ENCODE data around the gene CMBL. TPM values are rescaled to one million over a fixed set of nuclear protein-coding genes. Genes with fewer than 3 reads are reported as not detected.
"Not testable (repeated sequence)": the region's sequence is repeated elsewhere in the genome, so short reads cannot be mapped to it uniquely, and the experiment has no call there.

The CMBL gene
- total and polyA plus RNA-seq, 2 donors (not counting 1 experiment from before 2014, with no cell fraction given), result not detected

GRCh38 chr5:10351199-10351905 lies 43.6 kb upstream of the CMBL start:
- no peak for TF ChIP-seq EZH2 (IDR thresholded peaks at IDR 0.05; ENCODE audit: borderline replicate concordance, insufficient read depth, low read depth, low read length, poor library complexity, severe bottlenecking)
- TF ChIP-seq, protein P1, sequence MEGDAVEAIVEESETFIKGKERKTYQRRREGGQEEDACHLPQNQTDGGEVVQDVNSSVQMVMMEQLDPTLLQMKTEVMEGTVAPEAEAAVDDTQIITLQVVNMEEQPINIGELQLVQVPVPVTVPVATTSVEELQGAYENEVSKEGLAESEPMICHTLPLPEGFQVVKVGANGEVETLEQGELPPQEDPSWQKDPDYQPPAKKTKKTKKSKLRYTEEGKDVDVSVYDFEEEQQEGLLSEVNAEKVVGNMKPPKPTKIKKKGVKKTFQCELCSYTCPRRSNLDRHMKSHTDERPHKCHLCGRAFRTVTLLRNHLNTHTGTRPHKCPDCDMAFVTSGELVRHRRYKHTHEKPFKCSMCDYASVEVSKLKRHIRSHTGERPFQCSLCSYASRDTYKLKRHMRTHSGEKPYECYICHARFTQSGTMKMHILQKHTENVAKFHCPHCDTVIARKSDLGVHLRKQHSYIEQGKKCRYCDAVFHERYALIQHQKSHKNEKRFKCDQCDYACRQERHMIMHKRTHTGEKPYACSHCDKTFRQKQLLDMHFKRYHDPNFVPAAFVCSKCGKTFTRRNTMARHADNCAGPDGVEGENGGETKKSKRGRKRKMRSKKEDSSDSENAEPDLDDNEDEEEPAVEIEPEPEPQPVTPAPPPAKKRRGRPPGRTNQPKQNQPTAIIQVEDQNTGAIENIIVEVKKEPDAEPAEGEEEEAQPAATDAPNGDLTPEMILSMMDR (IDR thresholded peaks at IDR 0.05), result no peak

GRCh38 chr5:10348258-10348657 lies 40.6 kb upstream of the CMBL start:
- Histone ChIP-seq H4K20me1 (ENCODE audit: control insufficient read depth, insufficient read depth, low read length, poor library complexity, severe bottlenecking) (no peaks in the 10 kb centered on the region), H3K9me3 (ENCODE audit: control extremely low read depth in 1 of 3, control insufficient read depth in 2 of 3, insufficient read depth in 1 of 3, low read length in 2 of 3) (no peaks in the 10 kb centered on the region), H3K36me3 (replicated peaks in 1 of 2; ENCODE audit: control extremely low read depth in 1 of 2, control insufficient read depth in 1 of 2, extremely low read depth in 1 of 2, insufficient read depth in 2 of 2, low read length in 1 of 2) (no peaks in the 10 kb centered on the region), H3K9ac (ENCODE audit: low read length) (no peak overlapping the region), H3K4me2 (replicated peaks; ENCODE audit: low read depth, low read length, poor library complexity, severe bottlenecking) (no peak overlapping the region), H3K27ac (ENCODE audit: low read length in 2 of 2) (no peak overlapping the region), H3K27me3 (replicated peaks in 1 of 4; ENCODE audit: control extremely low read depth in 1 of 4, control insufficient read depth in 3 of 4, insufficient read depth in 4 of 4, low read length in 3 of 4) (no peaks in the 10 kb centered on the region), H3K4me3 (ENCODE audit: control extremely low read depth in 1 of 5, extremely low read depth in 1 of 5, insufficient read depth in 1 of 5, low read depth in 2 of 5, low read length in 4 of 5) (no peak overlapping the region), H3K4me1 (ENCODE audit: control insufficient read depth in 2 of 2, insufficient read depth in 2 of 2, low read length in 2 of 2) (peaks cover 9 to 13% of the 10 kb centered on the region in 2 donors), H2AFZ (ENCODE audit: insufficient read depth, low read depth, low read length, poor library complexity, severe bottlenecking) (no peak overlapping the region), H3K79me2 (ENCODE audit: control insufficient read depth, insufficient read depth, low read length) (peaks cover 4% of the 10 kb centered on the region)
- no peaks in the 10 kb centered on the region for H3K27me3 Mint-ChIP-seq
- H3K4me3 Mint-ChIP-seq, result no peak overlapping the region
- DNase-seq (no peak), ATAC-seq (ENCODE audit: low read depth) (no peak)
- TF ChIP-seq, protein P1 (IDR thresholded peaks at IDR 0.05), result no peak
- TF ChIP-seq EZH2 (IDR thresholded peaks at IDR 0.05; ENCODE audit: borderline replicate concordance, insufficient read depth, low read depth, low read length, poor library complexity, severe bottlenecking), result no peak
- peaks cover 13% of the 10 kb centered on the region for H3K4me1 Mint-ChIP-seq
- ChIA-PET CTCF (no interaction called here), POLR2A (no interaction called here)
- intact Hi-C loops (cut with micrococcal nuclease), result loop anchor here (2.0 kb wide), 1 partner anchor 13 kb away; no protein-coding TSS in a partner anchor
- no peak overlapping the region for H3K27ac Mint-ChIP-seq
- H3K9me3 Mint-ChIP-seq (ENCODE audit: insufficient read depth), result no peaks in the 10 kb centered on the region
- 100% methylated on average over 1 of the region's 2 CpGs for WGBS (ENCODE audit: insufficient coverage)

More at GRCh38 chr5:10351199-10351905, 43.6 kb upstream of the CMBL start:
- no peaks in the 10 kb centered on the region for H3K36me3 ChIP-seq (replicated peaks in 1 of 2; ENCODE audit: control extremely low read depth in 1 of 2, control insufficient read depth in 1 of 2, extremely low read depth in 1 of 2, insufficient read depth in 2 of 2, low read length in 1 of 2)
- intact Hi-C loops (cut with micrococcal nuclease), result no loop called here
- peak overlapping the region; percentile 7 for H2AFZ ChIP-seq (ENCODE audit: insufficient read depth, low read depth, low read length, poor library complexity, severe bottlenecking)
- no peak overlapping the region for H3K4me2 ChIP-seq (replicated peaks; ENCODE audit: low read depth, low read length, poor library complexity, severe bottlenecking)
- no peaks in the 10 kb centered on the region for H3K27me3 Mint-ChIP-seq
- H3K27ac ChIP-seq (ENCODE audit: low read length in 2 of 2), result peak overlapping the region in 1 of 2 donors; percentile 97
- no peak for DNase-seq
- H3K4me1 ChIP-seq (ENCODE audit: control insufficient read depth in 2 of 2, insufficient read depth in 2 of 2, low read length in 2 of 2), result peaks cover 19 to 25% of the 10 kb centered on the region in 2 donors
- no peak for ATAC-seq (ENCODE audit: low read depth)
- no peaks in the 10 kb centered on the region for H3K9me3 ChIP-seq (ENCODE audit: control extremely low read depth in 1 of 3, control insufficient read depth in 2 of 3, insufficient read depth in 1 of 3, low read length in 2 of 3)
- no peak overlapping the region for H3K4me3 ChIP-seq (ENCODE audit: control extremely low read depth in 1 of 5, extremely low read depth in 1 of 5, insufficient read depth in 1 of 5, low read depth in 2 of 5, low read length in 4 of 5)
- CTCF ChIA-PET, result interaction anchor here (2.1 kb wide), 1 partner anchor 67 kb away, joined by 4 read pairs; no protein-coding TSS in a partner anchor
- H3K27me3 ChIP-seq (replicated peaks in 1 of 4; ENCODE audit: control extremely low read depth in 1 of 4, control insufficient read depth in 3 of 4, insufficient read depth in 4 of 4, low read length in 3 of 4), result no peaks in the 10 kb centered on the region
- H3K27ac Mint-ChIP-seq, result peak overlapping the region; percentile 28
- peaks cover 23% of the 10 kb centered on the region for H3K4me1 Mint-ChIP-seq
- H3K9ac ChIP-seq (ENCODE audit: low read length), result no peak overlapping the region
- H4K20me1 ChIP-seq (ENCODE audit: control insufficient read depth, insufficient read depth, low read length, poor library complexity, severe bottlenecking), result peaks cover 2% of the 10 kb centered on the region
- H3K9me3 Mint-ChIP-seq (ENCODE audit: insufficient read depth), result no peaks in the 10 kb centered on the region
- 100% methylated on average over 1 of the region's 6 CpGs for WGBS (ENCODE audit: insufficient coverage)
- H3K4me3 Mint-ChIP-seq, result peak overlapping the region; percentile 11
- POLR2A ChIA-PET, result no interaction called here
- H3K79me2 ChIP-seq (ENCODE audit: control insufficient read depth, insufficient read depth, low read length), result peaks cover 30% of the 10 kb centered on the region

DNA sequence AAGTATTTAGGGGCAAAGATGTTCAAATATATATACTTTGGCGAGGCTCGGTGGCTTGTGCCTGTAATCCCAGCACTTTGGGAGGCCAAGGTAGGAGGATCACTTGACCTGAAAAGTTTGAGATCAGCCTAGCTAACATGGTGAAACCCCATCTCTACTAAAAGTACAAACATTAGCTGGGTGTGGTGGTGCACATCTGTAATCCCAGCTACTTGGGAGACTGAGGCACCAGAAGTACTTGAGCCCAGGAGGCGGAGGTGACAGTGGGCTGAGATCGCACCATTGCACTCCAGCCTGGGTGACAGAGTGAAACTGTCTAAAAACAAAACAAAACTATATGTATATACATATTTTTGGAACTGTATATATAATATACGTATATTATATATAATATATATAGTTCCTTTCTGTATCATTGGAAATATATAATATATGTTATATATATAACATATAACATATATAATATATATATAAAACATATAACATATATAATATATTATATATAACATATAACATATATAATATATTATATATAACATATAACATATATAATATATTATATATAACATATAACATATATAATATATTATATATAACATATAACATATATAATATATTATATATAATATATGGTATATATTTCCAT lies 36.9 kb upstream of the CMBL start:
- H3K4me1 ChIP-seq (ENCODE audit: control insufficient read depth in 2 of 2, insufficient read depth in 2 of 2, low read length in 2 of 2); H3K9me3 ChIP-seq (ENCODE audit: control extremely low read depth in 1 of 3, control insufficient read depth in 2 of 3, insufficient read depth in 1 of 3, low read length in 2 of 3); CTCF ChIA-PET; H3K79me2 ChIP-seq (ENCODE audit: control insufficient read depth, insufficient read depth, low read length); H3K27ac Mint-ChIP-seq; H3K9ac ChIP-seq (ENCODE audit: low read length); H3K4me3 Mint-ChIP-seq; POLR2A ChIA-PET; H3K36me3 ChIP-seq (replicated peaks in 1 of 2; ENCODE audit: control extremely low read depth in 1 of 2, control insufficient read depth in 1 of 2, extremely low read depth in 1 of 2, insufficient read depth in 2 of 2, low read length in 1 of 2); H3K27ac ChIP-seq (ENCODE audit: low read length in 2 of 2); H3K4me3 ChIP-seq (ENCODE audit: control extremely low read depth in 1 of 5, extremely low read depth in 1 of 5, insufficient read depth in 1 of 5, low read depth in 2 of 5, low read length in 4 of 5); H3K4me1 Mint-ChIP-seq; intact Hi-C loops (cut with micrococcal nuclease); ATAC-seq (ENCODE audit: low read depth); DNase-seq; H4K20me1 ChIP-seq (ENCODE audit: control insufficient read depth, insufficient read depth, low read length, poor library complexity, severe bottlenecking); H3K4me2 ChIP-seq (replicated peaks; ENCODE audit: low read depth, low read length, poor library complexity, severe bottlenecking); H3K27me3 ChIP-seq (replicated peaks in 1 of 4; ENCODE audit: control extremely low read depth in 1 of 4, control insufficient read depth in 3 of 4, insufficient read depth in 4 of 4, low read length in 3 of 4); H3K9me3 Mint-ChIP-seq (ENCODE audit: insufficient read depth); H2AFZ ChIP-seq (ENCODE audit: insufficient read depth, low read depth, low read length, poor library complexity, severe bottlenecking); H3K27me3 Mint-ChIP-seq: not testable (repeated sequence)
- WGBS (ENCODE audit: insufficient coverage), result no CpG with 5 or more reads among the region's 5 CpGs

All from B cell (primary cell).